ENCODE data around the gene STARD3. TPM values are rescaled to one million over a fixed set of nuclear protein-coding genes. Genes with fewer than 3 reads are reported as not detected.

STARD3 gene
- total RNA-seq, 2 donors from 2014 or later, result 60.3 to 60.5 TPM

DNA sequence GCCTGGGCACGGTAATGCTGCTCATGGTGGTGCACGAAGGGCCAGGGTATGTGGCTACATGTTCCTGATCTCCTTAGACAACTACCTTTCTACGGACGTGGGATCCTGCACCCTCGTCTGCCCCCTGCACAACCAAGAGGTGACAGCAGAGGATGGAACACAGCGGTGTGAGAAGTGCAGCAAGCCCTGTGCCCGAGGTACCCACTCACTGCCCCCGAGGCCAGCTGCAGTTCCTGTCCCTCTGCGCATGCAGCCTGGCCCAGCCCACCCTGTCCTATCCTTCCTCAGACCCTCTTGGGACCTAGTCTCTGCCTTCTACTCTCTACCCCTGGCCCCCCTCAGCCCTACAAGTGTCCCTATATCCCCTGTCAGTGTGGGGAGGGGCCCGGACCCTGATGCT is 74.9 kb downstream of the STARD3 start:
- no peaks in the 10 kb centered on the region for H3K27me3 ChIP-seq (ENCODE audit: control insufficient read depth, insufficient read depth, low read length, poor library complexity, severe bottlenecking)
- H3K4me1 ChIP-seq (ENCODE audit: control insufficient read depth, insufficient read depth, low read length), result no peaks in the 10 kb centered on the region
- H3K9me3 ChIP-seq (ENCODE audit: control insufficient read depth, low read length), result no peaks in the 10 kb centered on the region
- H3K27ac ChIP-seq (ENCODE audit: low read depth, low read length), result no peak overlapping the region
- TF ChIP-seq, protein P1, sequence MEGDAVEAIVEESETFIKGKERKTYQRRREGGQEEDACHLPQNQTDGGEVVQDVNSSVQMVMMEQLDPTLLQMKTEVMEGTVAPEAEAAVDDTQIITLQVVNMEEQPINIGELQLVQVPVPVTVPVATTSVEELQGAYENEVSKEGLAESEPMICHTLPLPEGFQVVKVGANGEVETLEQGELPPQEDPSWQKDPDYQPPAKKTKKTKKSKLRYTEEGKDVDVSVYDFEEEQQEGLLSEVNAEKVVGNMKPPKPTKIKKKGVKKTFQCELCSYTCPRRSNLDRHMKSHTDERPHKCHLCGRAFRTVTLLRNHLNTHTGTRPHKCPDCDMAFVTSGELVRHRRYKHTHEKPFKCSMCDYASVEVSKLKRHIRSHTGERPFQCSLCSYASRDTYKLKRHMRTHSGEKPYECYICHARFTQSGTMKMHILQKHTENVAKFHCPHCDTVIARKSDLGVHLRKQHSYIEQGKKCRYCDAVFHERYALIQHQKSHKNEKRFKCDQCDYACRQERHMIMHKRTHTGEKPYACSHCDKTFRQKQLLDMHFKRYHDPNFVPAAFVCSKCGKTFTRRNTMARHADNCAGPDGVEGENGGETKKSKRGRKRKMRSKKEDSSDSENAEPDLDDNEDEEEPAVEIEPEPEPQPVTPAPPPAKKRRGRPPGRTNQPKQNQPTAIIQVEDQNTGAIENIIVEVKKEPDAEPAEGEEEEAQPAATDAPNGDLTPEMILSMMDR (conservative IDR thresholded peaks at IDR 0.05), result no peak
- no peak overlapping the region for H3K4me3 Mint-ChIP-seq
- peaks cover 69% of the 10 kb centered on the region for H3K36me3 ChIP-seq (ENCODE audit: control insufficient read depth, insufficient read depth, low read length)
- H3K27me3 Mint-ChIP-seq (ENCODE audit: insufficient read depth), result no peaks in the 10 kb centered on the region
- no peaks in the 10 kb centered on the region for H3K4me1 Mint-ChIP-seq
- 92 to 100% methylated on average over 4 to 10 of the region's 10 CpGs for WGBS, 2 experiments (ENCODE audit: insufficient coverage in 1 of 2, insufficient read length in 1 of 2)
- H3K4me3 ChIP-seq (ENCODE audit: low read length), result no peak overlapping the region
- peaks cover 59% of the 10 kb centered on the region for H3K36me3 Mint-ChIP-seq (ENCODE audit: low read depth)
- H3K9me3 Mint-ChIP-seq, result no peaks in the 10 kb centered on the region
- no peak overlapping the region for H3K9ac ChIP-seq (ENCODE audit: extremely low read depth, low read length, poor library complexity, severe bottlenecking)
- no peak for DNase-seq
- no peak overlapping the region for H3K27ac Mint-ChIP-seq

Other genes with a start within 250 kb of the STARD3 start
- 10 to 100 TPM; 15.6 to 18.1 TPM for gene FBXL20, start 235.5 kb upstream of the STARD3 start, total RNA-seq
- 10 to 100 TPM; 56.1 to 57.5 TPM for gene MED1, start 185.9 kb upstream of the STARD3 start, total RNA-seq
- 10 to 100 TPM; 62.8 to 70.2 TPM for gene CDK12, start 175.7 kb upstream of the STARD3 start, total RNA-seq
- not detected for gene NEUROD2, start 29.2 kb upstream of the STARD3 start, total RNA-seq
- gene PPP1R1B, start 10.2 kb upstream of the STARD3 start, total RNA-seq, result 1 to 10 TPM; 1.0 to 2.1 TPM
- 1 to 10 TPM; 1.5 to 1.9 TPM for gene TCAP, start 28.2 kb downstream of the STARD3 start, total RNA-seq
- 1 to 10 TPM in 1 of 2 donors, under 1 TPM in 1; 0.55 to 1.0 TPM for gene PNMT, start 31.3 kb downstream of the STARD3 start, total RNA-seq
- 10 to 100 TPM; 22.6 to 29.3 TPM for gene PGAP3, start 50.9 kb downstream of the STARD3 start, total RNA-seq
- 100 to 1,000 TPM; 110 to 133 TPM for gene ERBB2, start 62.9 kb downstream of the STARD3 start, total RNA-seq
- gene MIEN1, start 93.4 kb downstream of the STARD3 start, total RNA-seq, result 10 to 100 TPM; 42.6 to 57.0 TPM
- 10 to 100 TPM; 54.6 to 73.9 TPM for gene GRB7, start 100.8 kb downstream of the STARD3 start, total RNA-seq
- gene IKZF3, start 227.2 kb downstream of the STARD3 start, total RNA-seq, result under 1 TPM; 0.11 to 0.18 TPM
- not detected for gene ZPBP2, start 231.1 kb downstream of the STARD3 start, total RNA-seq